ENCODE measurements around the gene SMG6. TPM values are rescaled to one million over a fixed set of nuclear protein-coding genes. Genes with fewer than 3 reads are reported as not detected.

SMG6 gene
- total and polyA plus RNA-seq, 2 of the 4 experiments (the other 2 are of a cell fraction): 16.3 to 30.3 TPM

GRCh38 chr17:2207815-2208515 lies 95.6 kb downstream of the SMG6 start:
- H2BK5ac ChIP-seq (ENCODE audit: low read depth, low read length, poor library complexity, severe bottlenecking): no peak overlapping the region
- no peak overlapping the region; the same call in 1 of the 2 replicates for H3K14ac ChIP-seq (replicated peaks; ENCODE audit: low read depth, low read length)
- H2BK120ac ChIP-seq (ENCODE audit: low read depth, low read length): no peak overlapping the region
- peaks cover 41 to 74% of the 10 kb centered on the region in 2 experiments for H3K79me1 ChIP-seq (ENCODE audit: low read depth in 1 of 2, low read length in 2 of 2)
- peak overlapping the region in 1 of 2 experiments; percentile 17; a peak in 1 of 4 replicates for H4K8ac ChIP-seq (ENCODE audit: low read depth in 2 of 2, low read length in 2 of 2)
- in situ Hi-C loops (cut with MboI; ENCODE audit: low sequenced_read_pairs) (no loop called here), dilution Hi-C loops (cut with HindIII; ENCODE audit: low sequenced_read_pairs, unreplicated experiment) (no loop called here), intact Hi-C loops (cut with micrococcal nuclease) (no loop called here)
- no peak overlapping the region for H3K23ac ChIP-seq (ENCODE audit: low read depth, low read length)
- no peak overlapping the region for H3K4me2 ChIP-seq (ENCODE audit: low read depth, low read length)
- H3K9me3 ChIP-seq (ENCODE audit: control insufficient read depth, insufficient read depth, low read length): no peaks in the 10 kb centered on the region
- H4K20me1 ChIP-seq (ENCODE audit: insufficient read depth, low read length): no peaks in the 10 kb centered on the region
- no peak overlapping the region for H2AFZ ChIP-seq (replicated peaks; ENCODE audit: low read length, poor library complexity)
- CTCF ChIA-PET: no interaction called here
- peaks cover 11% of the 10 kb centered on the region for H3K4me1 ChIP-seq (ENCODE audit: control insufficient read depth, insufficient read depth, low read length)
- H2BK20ac ChIP-seq (ENCODE audit: low read depth, low read length): no peak overlapping the region
- no peak overlapping the region for H3K56ac ChIP-seq (ENCODE audit: extremely low read depth, insufficient read depth, low read length)
- 93% methylated on average over 3 of the region's 12 CpGs; no CpG with 5 or more reads in 1 of the 2 experiments for WGBS, 2 experiments (ENCODE audit: extremely low coverage in 2 of 2, insufficient read length in 1 of 2)
- peak overlapping the region; percentile 25; the same call in 1 of the 2 replicates for H2AK5ac ChIP-seq (ENCODE audit: low read depth, low read length)
- H2AK9ac ChIP-seq (replicated peaks; ENCODE audit: low read depth, low read length, poor library complexity): no peak overlapping the region
- H3K27me3 ChIP-seq (ENCODE audit: control insufficient read depth, insufficient read depth, low read length): no peaks in the 10 kb centered on the region
- H4K5ac ChIP-seq (ENCODE audit: low read depth, low read length): no peak overlapping the region
- TF ChIP-seq CHD1 (IDR thresholded peaks at IDR 0.05; ENCODE audit: low read depth, low read length): no peak
- no peak for TF ChIP-seq USF2 (IDR thresholded peaks at IDR 0.05; ENCODE audit: low read depth, low read length)
- TF ChIP-seq FOS (IDR thresholded peaks at IDR 0.05; ENCODE audit: low read depth, low read length): no peak
- TF ChIP-seq BHLHE40 (IDR thresholded peaks at IDR 0.05; ENCODE audit: low read depth, low read length): no peak
- TF ChIP-seq POLR2A (IDR thresholded peaks at IDR 0.05; ENCODE audit: low read depth, low read length): no peak
- no peak for TF ChIP-seq MAZ (IDR thresholded peaks at IDR 0.05; ENCODE audit: borderline replicate concordance, low read depth, low read length)
- TF ChIP-seq MXI1 (IDR thresholded peaks at IDR 0.05; ENCODE audit: borderline replicate concordance, low read depth, low read length): no peak
- TF ChIP-seq NFE2L2 (IDR thresholded peaks at IDR 0.05; ENCODE audit: low read depth, low read length): no peak
- no peak for TF ChIP-seq SMC3 (IDR thresholded peaks at IDR 0.05; ENCODE audit: low read depth, low read length)
- TF ChIP-seq CEBPB (IDR thresholded peaks at IDR 0.05; ENCODE audit: low read depth, low read length): no peak
- TF ChIP-seq RFX5 (IDR thresholded peaks at IDR 0.05; ENCODE audit: low read depth, low read length): no peak
- no peak for TF ChIP-seq MAFK (IDR thresholded peaks at IDR 0.05; ENCODE audit: low read depth, low read length)
- no peak for TF ChIP-seq ELK1 (IDR thresholded peaks at IDR 0.05; ENCODE audit: borderline replicate concordance, low read depth, low read length)
- no peak for TF ChIP-seq RCOR1 (IDR thresholded peaks at IDR 0.05; ENCODE audit: insufficient replicate concordance, low read length)
- no peak for TF ChIP-seq RAD21 (IDR thresholded peaks at IDR 0.05; ENCODE audit: low read length)
- TF ChIP-seq CTCF (conservative IDR thresholded peaks at IDR 0.05; ENCODE audit: low read depth, low read length): no peak
- peak overlapping the region; percentile 25; the same call in 1 of the 2 replicates for H3K4ac ChIP-seq (ENCODE audit: low read depth, low read length)
- no peak overlapping the region for H3K9ac ChIP-seq (ENCODE audit: low read depth, low read length)
- no peak overlapping the region for H3K27ac ChIP-seq (ENCODE audit: insufficient read depth, low read length)
- ATAC-seq (ENCODE audit: low read depth) (no peak), DNase-seq (no peak)
- H3K18ac ChIP-seq (ENCODE audit: low read depth, low read length): no peak overlapping the region
- H3K36me3 ChIP-seq (ENCODE audit: control insufficient read depth, insufficient read depth, low read length): peaks cover 7% of the 10 kb centered on the region
- H3K4me3 ChIP-seq (ENCODE audit: insufficient read depth, low read depth, low read length): no peak overlapping the region
- POLR2A ChIA-PET (ENCODE audit: unreplicated experiment): no interaction called here
- no peak overlapping the region for H2BK15ac ChIP-seq (ENCODE audit: low read depth, low read length)
- BruUV-seq (replicated peaks): no TSS peak
- peaks cover 17% of the 10 kb centered on the region for H3K9me1 ChIP-seq (ENCODE audit: insufficient read depth, low read length)
- no peak overlapping the region for H4K91ac ChIP-seq (ENCODE audit: insufficient read depth, low read depth, low read length)
